GM12891 (cell line): ENCODE results near the gene COL2A1.

Experiments
- DNase-seq: peaks from one replicate; pipeline ENCODE4 v3.0.0; 2011; ENCODE audit warnings: low spot score; ENCODE audit not compliant: insufficient read length
- FAIRE-seq: peaks from 2 replicates; lab custom pipeline; 2011; peaks lifted over from hg19 to GRCh38; lab: Jason Lieb, UNC
- PAX5 ChIP-seq: IDR thresholded peaks from 2 replicates; pipeline ENCODE4 v1.6.1; 2011; ENCODE audit warnings: low read length, moderate library complexity, mild to moderate bottlenecking; ENCODE audit not compliant: insufficient read depth, severe bottlenecking
- POLR2A ChIP-seq: IDR thresholded peaks from 2 replicates; pipeline ENCODE4 v1.6.1; 2011; ENCODE audit warnings: low read depth, low read length, control low read depth
- POLR2AphosphoS5 ChIP-seq: IDR thresholded peaks from 2 replicates; pipeline ENCODE4 v1.6.1; 2011; ENCODE audit warnings: low read depth, low read length, control low read depth
- POU2F2 ChIP-seq: IDR thresholded peaks from 2 replicates; pipeline ENCODE4 v1.6.1; 2011; ENCODE audit warnings: low read depth, mild to moderate bottlenecking, control low read depth, low read length, moderate library complexity
- SPI1 ChIP-seq: IDR thresholded peaks from 2 replicates; pipeline ENCODE4 v1.6.1; 2011; ENCODE audit warnings: low read depth, low read length, control low read depth
- TAF1 ChIP-seq: IDR thresholded peaks from 2 replicates; pipeline ENCODE4 v1.6.1; 2011; ENCODE audit warnings: low read depth, low read length, control low read depth

The COL2A1 gene

DNA sequence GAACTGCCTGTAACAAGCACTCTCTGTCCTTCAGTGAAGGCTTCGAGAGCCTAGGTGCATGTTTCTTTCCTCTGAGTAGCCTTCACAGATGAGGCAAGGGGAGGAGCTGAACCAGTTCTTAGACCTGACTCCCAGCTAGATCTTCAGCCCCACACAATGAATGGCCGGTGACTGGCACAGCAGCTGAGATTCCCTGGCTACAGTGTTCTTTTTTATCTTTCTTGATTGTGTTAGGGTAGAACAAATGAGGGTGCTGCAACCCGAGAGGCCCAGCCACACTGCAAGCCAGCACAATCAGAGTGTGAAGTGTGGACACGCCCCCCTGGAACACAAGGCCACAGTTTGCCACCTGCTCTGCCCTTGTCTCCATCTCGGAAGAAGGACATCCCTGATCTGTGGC lies 19.1 kb upstream of the COL2A1 start:
- no peak for FAIRE-seq

GRCh38 chr12:48022676-48023385 lies 18.6 kb upstream of the COL2A1 start:
- TF ChIP-seq PAX5 (no peak), TAF1 (no peak), POLR2AphosphoS5 (no peak), SPI1 (no peak), POLR2A (no peak), POU2F2 (no peak)
- no peak for FAIRE-seq
- DNase-seq, result no peak

More for the DNA sequence above, 19.1 kb upstream of the COL2A1 start:
- TF ChIP-seq POU2F2, result no peak
- TF ChIP-seq PAX5, result no peak
- TF ChIP-seq POLR2A, result no peak
- TF ChIP-seq TAF1, result no peak
- TF ChIP-seq POLR2AphosphoS5, result no peak
- TF ChIP-seq SPI1, result no peak
- no peak for DNase-seq

DNA sequence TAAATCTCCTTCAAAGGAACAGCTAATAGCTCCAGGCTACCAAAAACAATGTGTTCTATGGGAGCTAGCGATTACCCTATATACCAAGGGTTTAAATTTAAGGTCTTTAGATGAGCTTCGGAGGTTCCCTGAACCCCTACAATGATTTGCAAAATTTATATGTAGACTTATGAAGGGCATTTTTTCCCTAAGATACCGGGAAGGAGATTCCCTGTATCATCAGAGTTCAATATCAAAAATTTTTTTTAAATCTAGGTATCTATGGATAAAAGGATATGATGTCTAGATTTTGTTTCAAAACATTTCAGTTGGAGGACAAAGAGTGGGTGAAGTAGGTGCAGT lies 17.9 kb upstream of the COL2A1 start:
- TF ChIP-seq PAX5 (no peak), POLR2A (no peak), POLR2AphosphoS5 (no peak), POU2F2 (no peak), SPI1 (no peak), TAF1 (no peak)
- no peak for FAIRE-seq
- DNase-seq, result no peak

GRCh38 chr12:48021485-48022179 lies 17.4 kb upstream of the COL2A1 start:
- FAIRE-seq, result no peak

GRCh38 chr12:48019639-48020265 lies 15.5 kb upstream of the COL2A1 start:
- DNase-seq, result no peak
- TF ChIP-seq SPI1, result no peak
- TF ChIP-seq PAX5, result no peak
- TF ChIP-seq POLR2AphosphoS5, result no peak
- no peak for TF ChIP-seq POLR2A
- TF ChIP-seq POU2F2, result no peak
- TF ChIP-seq TAF1, result no peak
- no peak for FAIRE-seq

More at GRCh38 chr12:48021485-48022179, 17.4 kb upstream of the COL2A1 start:
- TF ChIP-seq POLR2A (no peak), PAX5 (no peak), SPI1 (no peak), POU2F2 (no peak), TAF1 (no peak), POLR2AphosphoS5 (no peak)
- no peak for DNase-seq

DNA sequence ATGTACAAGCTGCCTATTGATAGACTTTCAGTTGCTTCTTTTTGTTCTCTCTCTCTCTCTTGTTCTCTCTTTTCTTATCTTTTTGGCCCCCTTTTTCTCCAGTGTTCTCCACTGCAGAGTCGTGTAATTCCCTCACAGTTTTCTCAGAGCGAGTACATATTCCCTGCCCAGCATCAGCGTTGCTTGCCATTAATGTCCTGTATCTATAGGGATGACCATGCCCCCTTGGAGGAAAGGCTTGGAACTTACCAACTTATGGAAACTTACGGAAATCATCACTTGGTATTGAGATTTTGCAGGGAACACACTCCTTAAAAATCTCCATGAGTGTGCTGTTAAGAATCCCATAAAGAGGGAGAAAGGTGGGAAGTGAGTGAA lies 14.3 kb upstream of the COL2A1 start:
- no peak for TF ChIP-seq TAF1
- FAIRE-seq, result no peak
- DNase-seq, result no peak

GRCh38 chr12:48017921-48018617 lies 13.8 kb upstream of the COL2A1 start:
- TF ChIP-seq POU2F2, result no peak
- TF ChIP-seq POLR2AphosphoS5, result no peak
- TF ChIP-seq POLR2A, result no peak
- no peak for TF ChIP-seq SPI1
- TF ChIP-seq TAF1, result no peak
- TF ChIP-seq PAX5, result no peak
- FAIRE-seq (no peak), DNase-seq (no peak)

DNA sequence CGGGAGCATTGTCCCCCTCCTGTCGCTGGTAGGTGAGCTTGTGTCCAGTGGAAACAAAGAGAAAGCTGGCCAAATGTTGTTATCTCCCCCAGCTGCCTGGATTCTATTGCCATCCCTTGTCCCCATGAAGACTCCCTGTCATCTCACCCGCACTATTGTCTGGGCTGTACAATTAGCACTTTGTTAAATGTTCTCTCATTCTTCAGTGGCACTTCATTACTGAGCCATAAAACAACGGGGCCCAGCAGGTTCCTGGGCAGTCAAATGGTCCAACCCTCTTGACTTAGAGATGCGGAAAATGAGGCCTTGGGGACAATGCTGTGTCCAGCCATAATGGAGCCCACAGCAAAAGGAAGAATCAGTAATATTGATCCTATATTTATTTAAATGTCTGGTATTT lies 13.2 kb upstream of the COL2A1 start:
- no peak for FAIRE-seq
- no peak for TF ChIP-seq POLR2A
- no peak for TF ChIP-seq POLR2AphosphoS5
- no peak for TF ChIP-seq TAF1
- TF ChIP-seq PAX5, result no peak
- TF ChIP-seq SPI1, result no peak
- no peak for TF ChIP-seq POU2F2
- no peak for DNase-seq

GRCh38 chr12:48016373-48017020 lies 12.2 kb upstream of the COL2A1 start:
- DNase-seq (no peak), FAIRE-seq (no peak)
- TF ChIP-seq POLR2A, result no peak
- no peak for TF ChIP-seq POU2F2
- TF ChIP-seq POLR2AphosphoS5, result no peak
- TF ChIP-seq PAX5, result no peak
- TF ChIP-seq SPI1, result no peak
- TF ChIP-seq TAF1, result no peak
